HG02973 (cell line): Measurements from ENCODE around the gene POLR2A.
"Not testable (repeated sequence)": the region's sequence is repeated elsewhere in the genome, so short reads cannot be mapped to it uniquely, and the experiment has no call there.

Source experiments
- ATAC-seq: cut with Tn5 transposase; IDR thresholded peaks from one replicate; pipeline ENCODE4 v1.9.1; 2021; ENCODE audit warnings: moderate library complexity; ENCODE audit not compliant: unreplicated experiment

Gene POLR2A

DNA sequence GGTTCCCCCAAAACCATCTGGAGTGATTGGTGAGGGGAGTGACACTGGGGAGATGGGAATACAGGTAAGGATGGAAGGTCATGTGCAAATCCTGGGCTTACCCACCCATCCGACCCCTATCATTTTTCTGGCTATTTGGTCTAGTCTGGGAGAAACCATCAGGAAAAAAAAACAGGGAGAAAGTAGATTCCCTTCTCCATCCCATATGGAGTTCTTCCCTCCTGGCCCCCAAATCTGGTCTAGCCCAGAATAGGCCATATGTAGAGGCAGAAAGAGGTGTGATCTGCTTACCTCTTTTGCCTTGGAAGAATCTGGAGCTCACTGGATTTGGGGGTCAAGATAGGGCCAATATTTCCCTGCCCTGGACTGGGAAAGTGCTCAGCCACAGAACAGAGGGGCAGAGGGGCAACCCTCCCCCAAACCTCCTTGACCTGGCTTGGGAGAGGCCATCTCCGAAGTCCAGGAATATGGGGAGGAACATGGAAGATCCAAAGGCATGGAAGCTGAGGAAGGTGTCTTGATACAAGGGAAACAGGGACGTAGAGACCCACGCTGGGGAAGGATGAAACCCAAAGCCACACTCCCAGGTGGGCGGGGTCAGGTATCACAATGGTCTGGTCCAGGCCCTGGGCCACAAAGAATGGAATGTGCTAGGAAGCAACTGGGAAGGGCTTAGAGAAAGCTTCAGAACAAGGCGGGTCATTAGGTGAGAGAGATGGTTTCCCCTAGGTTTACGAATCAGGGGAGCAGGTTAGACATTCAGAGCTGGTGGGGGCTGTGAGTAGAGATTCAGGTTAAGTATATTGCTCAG is 23.1 kb upstream of the POLR2A start:
- ATAC-seq = no peak

DNA sequence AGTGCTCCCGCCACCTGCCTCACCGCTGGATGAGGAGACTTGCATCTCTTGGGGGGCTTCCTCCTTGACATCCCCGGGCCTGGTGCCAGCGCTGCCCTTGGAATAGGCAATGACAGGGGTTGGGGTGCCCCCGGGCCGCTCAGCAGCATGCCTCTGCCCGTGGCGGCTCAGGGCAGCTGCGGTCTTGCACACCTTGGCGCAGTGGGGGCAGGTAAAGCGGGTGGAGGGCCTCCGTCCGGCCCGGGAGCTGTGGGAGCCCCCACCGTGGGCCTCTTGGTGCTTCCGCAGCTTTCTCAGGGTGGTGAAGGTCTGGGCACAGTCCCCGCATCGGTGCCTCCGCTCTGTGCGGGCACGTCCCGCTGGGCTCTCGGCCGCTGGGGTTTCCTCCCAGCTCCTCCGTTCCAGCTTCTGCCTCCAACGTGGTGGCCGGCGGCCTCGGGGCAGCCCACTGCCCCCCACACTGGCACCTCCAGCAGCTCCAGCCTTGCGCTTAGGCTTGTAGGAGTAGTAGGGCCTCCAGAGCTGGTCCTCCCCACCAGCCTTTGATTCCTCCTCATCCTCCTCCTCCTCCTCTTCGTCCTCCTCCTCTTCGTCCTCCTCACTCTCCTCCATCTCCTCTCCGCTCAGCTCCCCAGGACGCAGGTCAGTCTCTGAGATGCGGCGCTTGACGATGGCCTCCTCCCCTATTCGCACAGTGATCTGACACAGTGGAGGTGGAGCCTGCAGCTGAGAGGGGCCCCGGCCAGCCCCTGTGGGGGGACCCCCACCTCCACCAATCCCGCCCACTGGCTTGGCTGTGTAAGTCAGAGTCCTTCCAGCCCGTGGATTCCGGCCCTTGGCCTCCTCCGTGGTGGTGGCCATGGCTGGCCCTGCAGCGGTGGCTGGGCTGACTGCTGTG is 21.4 kb upstream of the POLR2A start:
- no peak for ATAC-seq

DNA sequence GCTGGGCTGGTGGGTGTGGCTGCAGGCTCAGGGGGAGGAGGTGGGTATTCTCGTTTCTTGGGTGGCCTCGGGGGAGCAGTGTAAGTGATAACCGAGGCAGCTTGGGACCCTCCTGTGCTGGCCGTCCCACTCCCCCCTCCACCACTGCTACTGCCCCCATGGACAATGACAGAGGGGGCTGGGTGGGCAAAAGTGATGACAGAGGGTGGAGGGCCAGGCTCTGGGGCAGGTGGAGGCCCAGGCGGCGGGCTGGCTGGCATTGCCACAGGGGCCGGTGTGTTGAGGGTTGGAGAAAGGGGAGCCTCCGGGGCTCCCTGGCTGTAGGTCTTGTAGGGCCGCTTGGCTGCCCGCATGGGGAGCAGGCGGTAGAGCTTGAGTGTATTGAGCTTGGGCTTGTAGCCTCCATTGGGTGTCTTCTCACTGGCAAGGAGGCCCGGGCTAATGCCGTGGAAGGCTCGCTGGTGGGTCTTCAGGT is 20.8 kb upstream of the POLR2A start:
- no peak for ATAC-seq

DNA sequence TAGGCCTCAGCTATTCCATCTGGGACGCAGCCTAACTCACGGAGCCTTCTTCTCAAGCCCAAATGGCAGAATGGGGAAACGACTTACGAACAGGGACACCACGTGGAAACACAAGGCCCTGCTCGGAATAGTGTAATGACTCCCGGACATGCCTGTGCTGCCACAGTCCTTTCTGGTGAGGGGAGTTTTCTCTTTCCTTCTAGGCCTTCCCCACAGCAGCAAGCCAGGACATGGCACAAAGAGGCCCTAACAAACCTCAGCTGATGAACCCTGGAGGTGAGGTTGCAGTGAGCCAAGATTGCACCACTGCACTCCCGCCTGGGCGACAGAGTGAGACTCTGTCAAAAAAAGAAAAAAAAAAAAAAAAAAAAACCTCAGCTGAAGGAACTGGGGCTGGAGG is 20.1 kb upstream of the POLR2A start:
- ATAC-seq = no peak

DNA sequence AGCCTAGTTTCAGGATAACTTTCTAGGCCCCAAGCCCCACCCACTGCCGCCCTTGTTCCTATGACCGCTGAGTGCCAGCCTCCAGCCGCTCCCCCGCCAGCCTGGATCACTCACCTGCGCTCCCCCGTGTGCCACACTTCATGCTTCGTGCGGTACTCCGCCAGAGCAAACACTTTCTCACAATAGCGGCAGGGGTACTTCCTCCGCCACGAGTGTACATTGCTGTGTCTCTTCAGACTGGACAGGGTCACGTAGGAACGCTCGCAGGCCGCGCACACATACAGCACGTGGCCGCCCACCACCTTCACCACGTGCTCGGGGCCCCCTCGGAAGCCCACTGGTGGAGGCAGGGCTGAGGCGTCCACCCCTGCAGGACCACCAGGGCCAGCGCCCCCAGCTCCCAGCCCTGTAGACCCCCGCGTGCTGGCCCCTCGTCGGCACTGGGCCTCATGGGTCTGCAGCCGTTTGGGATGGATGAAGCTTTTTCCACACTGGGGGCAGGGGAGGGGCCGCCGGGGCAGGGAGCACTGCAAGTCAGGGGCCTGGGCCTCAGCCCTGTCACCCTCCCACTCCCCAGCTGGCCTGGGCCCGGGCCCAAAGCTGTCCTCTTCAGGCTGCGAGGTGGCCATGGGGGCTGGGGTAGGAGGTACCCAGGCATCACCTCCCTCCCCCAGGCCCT is 18.4 kb upstream of the POLR2A start:
- no peak for ATAC-seq

- ATAC-seq = no peak
Observed at GRCh38 chr17:7466318-7466638, 17.9 kb upstream of the POLR2A start.

DNA sequence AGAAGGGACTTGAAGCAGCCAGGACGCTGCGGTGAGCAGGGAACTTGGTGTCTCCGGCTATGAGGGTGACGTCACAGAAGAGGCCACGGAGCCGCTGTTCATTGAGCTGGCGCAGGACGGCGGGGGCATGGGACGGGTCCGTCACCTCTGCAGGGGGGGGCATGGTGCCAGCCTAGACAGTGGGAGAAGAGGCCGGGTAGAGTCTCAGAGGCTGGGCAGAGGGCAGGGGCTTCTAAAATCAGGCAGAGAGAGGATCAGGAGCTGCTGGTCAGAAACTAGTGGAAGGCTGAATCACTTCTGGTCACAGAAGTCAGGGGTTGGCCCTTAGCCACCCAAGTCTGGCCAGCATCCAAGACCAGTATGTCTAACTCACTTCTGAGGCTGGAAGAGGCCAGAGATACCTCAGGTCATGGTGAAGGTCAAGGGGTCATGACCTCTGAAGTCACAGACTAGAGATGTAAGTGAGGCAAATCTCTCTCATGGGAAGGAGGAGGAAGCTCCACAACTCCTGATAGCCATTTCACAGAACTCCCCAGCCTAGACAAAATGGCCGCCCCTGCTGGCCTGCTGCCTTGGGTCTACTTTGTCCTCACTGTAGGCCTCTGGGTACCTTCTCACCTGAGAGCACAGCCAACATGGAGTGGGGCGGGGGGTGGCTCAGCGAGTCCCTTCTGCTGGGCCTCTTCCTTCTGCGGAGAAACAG is 17.4 kb upstream of the POLR2A start:
- ATAC-seq = no peak

DNA sequence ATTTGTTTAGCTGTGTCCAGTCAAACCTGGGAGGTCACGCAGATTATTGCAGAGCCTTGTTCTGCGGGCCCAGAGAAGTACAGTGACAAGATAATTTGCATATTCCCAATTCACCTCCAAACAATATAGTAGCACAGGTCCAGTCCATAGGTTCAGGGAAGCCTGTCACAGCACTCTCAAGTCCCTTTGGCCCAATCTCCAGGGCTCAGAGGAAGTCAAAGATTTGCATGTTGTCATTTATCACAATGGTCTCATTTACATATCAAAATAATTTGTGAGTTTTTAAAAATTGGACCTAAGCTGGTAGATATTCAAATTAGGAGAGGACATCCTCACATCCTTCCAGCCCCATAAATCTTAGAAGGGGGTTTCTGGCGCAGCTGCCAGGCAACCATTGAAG is 16.7 kb upstream of the POLR2A start:
- ATAC-seq = no peak

- ATAC-seq = no peak
Observed at GRCh38 chr17:7468290-7468689, 15.9 kb upstream of the POLR2A start.

DNA sequence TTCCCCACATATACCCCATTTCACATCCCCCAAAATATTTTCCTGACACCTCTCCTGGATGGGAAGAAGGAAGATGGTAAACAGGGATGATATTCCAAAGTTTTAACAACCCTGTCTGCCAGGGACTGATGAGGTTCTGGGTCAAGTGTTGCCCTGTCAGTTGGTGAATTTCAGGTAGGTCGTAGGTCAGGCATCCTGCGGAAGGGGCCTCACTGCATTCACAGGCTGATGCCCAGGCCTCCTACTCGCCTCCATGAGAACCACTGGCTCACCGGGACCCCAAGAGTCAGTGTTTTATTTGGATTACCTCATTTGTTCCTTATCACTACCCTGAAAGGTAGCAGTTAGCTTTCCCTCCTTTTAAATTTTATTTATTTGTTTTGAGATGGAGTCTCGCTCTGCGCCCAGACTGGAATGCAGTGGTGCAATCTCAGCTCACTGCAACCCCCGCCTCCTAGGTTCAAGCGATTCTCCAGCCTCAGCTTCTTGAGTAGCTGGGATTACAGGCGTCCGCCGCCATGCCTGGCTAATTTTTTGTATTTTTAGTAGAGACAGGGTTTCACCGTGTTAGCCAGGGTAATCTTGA is 15.3 kb upstream of the POLR2A start:
- no peak for ATAC-seq

DNA sequence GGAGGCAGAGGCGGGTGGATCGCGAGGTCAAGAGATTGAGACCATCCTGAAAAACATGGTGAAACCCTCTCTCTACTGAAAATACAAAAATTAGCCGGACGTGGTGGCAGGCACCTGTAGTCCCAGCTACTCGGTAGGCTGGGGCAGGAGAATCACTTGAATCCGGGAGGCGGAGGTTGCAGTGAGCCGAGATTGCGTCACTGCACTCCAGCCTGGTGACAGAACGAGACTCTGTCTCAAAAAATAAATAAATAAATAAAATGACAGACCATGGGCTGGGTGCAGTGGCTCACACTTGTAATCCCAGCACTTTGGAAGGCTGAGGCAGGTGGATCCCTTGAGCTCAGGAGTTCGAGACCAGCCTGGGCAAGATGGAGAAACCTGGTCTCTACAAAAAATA is 14.3 kb upstream of the POLR2A start:
- ATAC-seq = not testable (repeated sequence)

- not testable (repeated sequence) for ATAC-seq
Observed at GRCh38 chr17:7470457-7470973, 13.7 kb upstream of the POLR2A start.

GRCh38 chr17:7471729-7472128 is 12.4 kb upstream of the POLR2A start:
- ATAC-seq = no peak

- ATAC-seq = not testable (repeated sequence)
Observed at GRCh38 chr17:7474767-7475166, 9.4 kb upstream of the POLR2A start.

GRCh38 chr17:7475764-7476422 is 8.3 kb upstream of the POLR2A start:
- ATAC-seq = no peak

DNA sequence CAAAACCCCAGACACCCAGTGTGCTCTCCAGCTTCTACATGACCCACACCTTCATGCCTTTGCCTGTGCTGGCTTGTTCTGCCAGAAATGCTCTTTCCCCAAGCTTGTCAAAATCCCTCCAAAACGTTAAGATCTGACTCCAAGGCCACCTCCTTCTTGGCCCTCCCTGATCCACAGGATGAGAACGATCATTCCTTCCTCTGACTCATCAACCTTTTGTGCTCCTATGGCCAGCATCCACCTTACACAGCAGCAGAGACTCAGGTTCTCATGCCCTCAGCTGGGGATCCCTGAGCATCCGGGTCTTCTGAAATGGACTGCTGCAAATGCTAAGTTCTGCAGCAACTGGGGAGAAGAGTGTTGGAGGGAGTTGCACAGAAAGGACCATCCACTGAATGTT is 7.7 kb upstream of the POLR2A start:
- no peak for ATAC-seq

GRCh38 chr17:7476951-7477350 is 7.2 kb upstream of the POLR2A start:
- no peak for ATAC-seq

- no peak for ATAC-seq
Observed at GRCh38 chr17:7477392-7478275, 6.5 kb upstream of the POLR2A start.
